NCI-H345 (cell line): ENCODE results near the gene UGT1A5.
"Not testable (repeated sequence)": the region's sequence is repeated elsewhere in the genome, so short reads cannot be mapped to it uniquely, and the experiment has no call there.

Source experiments
- DNase-seq: peaks from one replicate; lab custom pipeline; 2025; lab: John Stamatoyannopoulos, UW

Gene UGT1A5

DNA sequence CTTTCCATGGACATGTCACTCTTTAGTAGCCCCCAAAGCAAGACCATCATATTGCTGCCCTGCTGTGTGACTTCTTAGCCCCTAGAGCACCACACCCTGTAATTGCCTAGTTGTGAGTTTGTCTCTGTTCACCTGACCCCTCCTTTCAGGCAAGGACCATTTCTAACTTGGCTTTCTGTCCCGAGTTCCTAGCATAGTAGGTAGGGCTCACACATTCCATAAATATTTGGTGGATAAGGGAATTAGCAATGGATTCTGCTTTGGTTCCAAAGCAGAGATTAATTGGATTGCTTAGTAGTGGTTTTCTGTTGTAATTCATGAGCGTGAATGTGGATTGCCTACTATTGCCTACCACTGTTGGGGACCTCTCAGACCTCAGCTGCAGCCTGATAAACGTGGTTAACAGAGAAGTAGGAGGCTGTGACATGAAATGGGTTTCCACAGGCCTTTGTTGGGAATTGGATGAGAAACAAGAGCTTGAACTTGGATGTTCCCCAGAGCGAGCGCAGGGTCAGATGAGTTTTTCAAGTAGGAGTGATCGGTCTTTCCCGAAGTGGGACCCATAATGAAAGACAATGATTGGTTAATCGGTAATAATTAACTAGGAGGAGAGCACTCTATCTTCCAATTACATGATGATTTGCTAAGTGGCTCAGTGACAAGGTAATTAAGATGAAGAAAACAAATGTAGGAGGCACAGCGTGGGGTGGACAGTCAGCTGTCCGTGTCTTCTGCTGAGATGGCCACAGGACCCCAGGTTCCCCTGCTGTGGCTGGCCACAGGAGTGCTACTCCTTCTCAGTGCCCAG is 34.0 kb downstream of the UGT1A5 start:
- DNase-seq, result no peak

DNA sequence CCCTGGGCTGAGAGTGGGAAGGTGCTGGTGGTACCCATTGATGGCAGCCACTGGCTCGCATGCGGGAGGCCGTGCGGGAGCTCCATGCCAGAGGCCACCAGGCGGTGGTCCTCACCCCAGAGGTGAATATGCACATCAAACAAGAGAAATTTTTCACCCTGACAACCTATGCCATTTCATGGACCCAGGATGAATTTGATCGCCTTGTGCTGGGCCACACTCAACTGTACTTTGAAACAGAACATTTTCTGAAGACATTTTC is 34.5 kb downstream of the UGT1A5 start:
- DNase-seq, result no peak

DNA sequence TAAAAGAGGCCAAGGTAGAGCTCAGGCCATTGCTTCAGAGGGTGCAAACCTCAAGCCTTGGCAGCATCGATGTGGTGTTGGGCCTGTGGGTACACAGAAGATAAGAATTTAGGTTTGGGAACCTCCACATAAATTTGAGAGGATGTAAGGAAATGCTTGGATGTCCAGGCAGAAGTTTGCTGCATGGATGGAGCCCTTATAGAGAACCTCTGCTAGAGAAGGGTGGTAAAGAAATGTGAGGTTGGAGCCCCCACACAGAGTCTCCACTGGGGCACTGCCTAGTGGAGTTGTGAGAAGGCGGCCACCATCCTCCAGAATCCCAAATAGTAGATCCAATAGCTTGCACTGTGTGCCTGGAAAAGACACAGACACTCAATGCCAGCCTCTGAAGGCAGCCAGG is 38.0 kb downstream of the UGT1A5 start:
- not testable (repeated sequence) for DNase-seq

DNA sequence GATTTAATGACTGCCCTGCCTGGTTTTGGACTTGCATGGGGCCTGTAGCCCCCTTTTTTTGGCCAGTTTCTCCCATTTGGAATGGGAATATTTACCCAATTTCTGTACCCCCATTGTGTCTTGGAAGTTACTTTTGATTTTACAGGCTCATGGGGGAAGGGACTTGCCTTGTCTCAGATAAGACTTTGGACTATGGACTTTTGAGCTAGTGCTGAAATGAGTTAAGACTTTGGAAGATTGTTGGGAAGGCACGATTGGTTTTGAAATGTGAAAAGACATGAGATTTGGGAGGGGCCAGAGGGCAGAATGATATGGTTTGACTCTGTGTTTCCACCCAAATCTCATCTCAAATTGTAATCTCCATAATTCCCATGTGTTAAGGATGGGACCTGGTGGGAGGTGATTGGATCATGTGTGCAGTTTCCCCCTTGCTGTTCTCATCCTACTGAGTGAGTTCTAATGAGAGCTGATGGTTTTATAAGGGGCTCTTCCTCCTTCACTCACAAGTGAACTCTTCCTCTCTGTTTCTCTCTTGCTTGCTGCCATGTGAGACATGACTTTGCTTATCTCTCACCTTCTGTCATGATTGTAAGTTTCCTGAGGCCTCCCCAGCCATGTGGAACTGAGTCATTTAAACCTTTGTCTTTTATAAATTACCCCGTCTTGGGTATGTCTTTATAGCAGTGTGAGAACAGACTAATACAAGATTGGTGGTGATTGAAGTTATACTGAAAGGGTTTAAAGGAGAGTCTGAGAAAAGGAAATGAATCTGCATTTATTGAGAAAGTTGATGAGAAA is 38.7 kb downstream of the UGT1A5 start:
- DNase-seq, result not testable (repeated sequence)

DNA sequence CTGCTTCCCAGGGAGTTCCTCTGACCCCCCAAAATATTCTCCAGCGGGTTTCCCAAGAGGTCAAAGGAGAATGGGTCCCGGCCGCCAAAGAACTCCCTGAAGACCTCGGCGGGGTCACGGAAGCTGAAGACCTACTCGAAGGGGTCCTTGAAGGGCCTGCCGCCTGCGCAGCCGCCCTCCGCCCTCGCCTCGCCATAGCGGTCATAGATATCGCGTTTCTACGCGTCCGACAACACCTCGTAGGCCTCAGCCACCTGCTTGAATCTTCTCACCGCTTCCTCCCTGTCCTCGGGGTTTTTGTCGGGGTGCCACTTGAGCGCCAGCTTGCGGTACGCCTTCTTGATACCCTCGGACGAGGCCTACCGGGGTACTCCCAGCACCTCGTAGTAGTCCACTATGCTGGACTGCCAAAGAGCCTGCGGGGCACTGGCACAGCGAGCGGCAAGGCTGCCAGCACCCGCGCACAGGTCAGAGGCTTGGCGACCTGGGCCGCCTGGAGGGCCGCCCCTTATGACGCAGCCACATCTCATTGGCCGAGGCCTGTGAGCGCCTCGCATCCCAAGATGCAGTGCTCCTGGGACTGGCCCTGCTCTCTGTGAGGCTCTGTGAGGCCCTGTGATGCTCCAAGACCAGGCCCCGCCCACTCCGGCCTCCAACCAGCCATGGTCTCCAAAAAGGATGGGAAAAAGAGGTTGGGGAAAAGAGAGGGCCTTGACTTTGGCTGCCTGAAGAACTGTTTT is 42.3 kb downstream of the UGT1A5 start:
- no peak for DNase-seq

DNA sequence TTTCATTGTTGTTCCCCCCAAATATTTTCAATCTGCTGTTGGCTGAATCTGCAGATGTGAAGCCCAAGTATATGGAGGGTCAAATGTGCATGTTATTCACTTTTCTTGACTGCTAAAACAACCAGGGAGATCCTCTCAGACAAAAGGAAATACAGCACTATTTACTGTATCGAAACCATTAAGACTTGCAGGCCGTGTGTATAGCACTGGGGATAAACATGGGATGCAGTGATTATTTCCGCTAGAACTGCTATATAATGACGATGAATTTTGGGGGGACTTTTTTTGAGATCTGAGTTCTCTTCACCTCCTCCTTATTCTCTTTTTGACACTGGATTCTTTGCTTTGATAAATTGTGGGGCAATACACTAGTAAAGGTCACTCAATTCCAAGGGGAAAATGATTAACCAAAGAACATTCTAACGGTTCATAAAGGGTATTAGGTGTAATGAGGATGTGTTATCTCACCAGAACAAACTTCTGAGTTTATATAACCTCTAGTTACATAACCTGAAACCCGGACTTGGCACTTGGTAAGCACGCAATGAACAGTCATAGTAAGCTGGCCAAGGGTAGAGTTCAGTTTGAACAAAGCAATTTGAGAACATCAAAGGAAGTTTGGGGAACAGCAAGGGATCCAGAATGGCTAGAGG is 43.8 kb downstream of the UGT1A5 start:
- no peak for DNase-seq

DNA sequence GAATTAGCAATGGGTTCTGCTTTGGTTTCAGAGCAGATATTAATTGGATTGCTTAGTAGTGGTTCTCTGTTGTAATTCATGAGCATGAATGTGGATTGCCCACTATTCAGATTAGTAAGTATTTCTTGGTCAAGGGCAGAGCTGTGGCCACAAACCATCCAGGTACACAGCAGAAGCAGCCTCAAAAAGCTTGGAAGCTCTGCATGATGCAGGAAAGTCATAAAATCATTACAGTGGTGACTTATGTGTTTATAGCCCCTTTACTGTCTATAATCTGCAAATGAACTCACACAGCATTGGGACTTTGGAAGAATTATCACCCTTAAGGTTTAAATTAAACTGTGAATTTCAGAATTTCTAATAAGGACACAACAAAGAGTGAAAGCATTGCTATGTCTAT is 45.4 kb downstream of the UGT1A5 start:
- DNase-seq, result no peak

DNA sequence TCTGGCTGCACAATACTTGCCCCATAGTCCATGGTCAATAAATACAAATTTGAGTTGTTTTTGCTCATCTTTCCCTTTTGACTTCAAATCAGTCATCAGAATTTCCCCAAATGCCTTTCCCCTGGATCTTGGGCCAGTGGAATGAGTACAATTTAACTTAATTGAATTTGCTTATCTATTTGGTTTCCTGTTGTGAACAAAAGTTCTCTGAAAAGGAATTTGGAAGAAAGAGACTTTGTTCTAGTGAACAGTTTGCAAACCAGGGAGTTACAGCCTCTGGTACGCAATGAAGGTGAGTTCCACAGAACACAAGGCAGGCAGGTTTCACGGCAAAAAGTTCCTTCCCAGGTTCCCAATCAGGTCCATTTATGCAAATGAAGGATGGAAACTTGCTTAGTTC is 46.1 kb downstream of the UGT1A5 start:
- DNase-seq, result no peak

DNA sequence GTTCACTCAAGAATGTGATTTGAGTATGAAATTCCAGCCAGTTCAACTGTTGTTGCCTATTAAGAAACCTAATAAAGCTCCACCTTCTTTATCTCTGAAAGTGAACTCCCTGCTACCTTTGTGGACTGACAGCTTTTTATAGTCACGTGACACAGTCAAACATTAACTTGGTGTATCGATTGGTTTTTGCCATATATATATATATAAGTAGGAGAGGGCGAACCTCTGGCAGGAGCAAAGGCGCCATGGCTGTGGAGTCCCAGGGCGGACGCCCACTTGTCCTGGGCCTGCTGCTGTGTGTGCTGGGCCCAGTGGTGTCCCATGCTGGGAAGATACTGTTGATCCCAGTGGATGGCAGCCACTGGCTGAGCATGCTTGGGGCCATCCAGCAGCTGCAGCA is 47.3 kb downstream of the UGT1A5 start, which contains the start of gene UGT1A1:
Gene UGT1A1 (plus strand): TSS at position 228 of the 400 bp plus-strand sequence. CDS start 18 bp downstream, at position 246.
- no peak for DNase-seq

DNA sequence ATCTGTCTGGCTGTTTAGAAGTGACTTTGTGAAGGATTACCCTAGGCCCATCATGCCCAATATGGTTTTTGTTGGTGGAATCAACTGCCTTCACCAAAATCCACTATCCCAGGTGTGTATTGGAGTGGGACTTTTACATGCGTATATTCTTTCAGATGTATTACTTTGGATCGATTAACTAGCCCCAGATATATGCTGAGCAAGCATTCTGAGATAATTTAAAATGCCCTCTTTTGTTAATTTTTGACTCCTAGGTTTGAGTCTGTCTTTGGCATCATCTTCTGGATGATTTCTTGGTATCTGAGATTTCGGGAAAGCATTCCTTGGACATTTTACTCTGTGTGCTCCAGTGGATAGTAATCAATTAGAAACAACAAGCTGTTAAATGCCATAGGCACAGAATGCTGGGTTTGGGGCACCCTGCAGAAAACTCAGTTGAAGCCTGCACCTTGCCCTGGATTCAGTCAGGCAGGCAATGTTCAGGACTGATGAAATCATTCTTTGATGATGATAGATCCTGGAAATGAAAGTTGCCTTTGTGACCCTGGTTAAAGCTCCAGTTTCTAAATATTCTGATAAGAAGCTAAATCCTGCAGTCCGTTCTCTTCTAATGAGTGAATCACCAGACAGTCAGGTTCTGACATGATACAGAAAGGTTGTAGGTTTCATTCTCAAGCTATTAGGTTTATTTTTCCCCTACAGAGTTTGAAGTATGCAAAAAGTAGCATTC is 48.5 kb downstream of the UGT1A5 start:
- DNase-seq, result no peak

DNA sequence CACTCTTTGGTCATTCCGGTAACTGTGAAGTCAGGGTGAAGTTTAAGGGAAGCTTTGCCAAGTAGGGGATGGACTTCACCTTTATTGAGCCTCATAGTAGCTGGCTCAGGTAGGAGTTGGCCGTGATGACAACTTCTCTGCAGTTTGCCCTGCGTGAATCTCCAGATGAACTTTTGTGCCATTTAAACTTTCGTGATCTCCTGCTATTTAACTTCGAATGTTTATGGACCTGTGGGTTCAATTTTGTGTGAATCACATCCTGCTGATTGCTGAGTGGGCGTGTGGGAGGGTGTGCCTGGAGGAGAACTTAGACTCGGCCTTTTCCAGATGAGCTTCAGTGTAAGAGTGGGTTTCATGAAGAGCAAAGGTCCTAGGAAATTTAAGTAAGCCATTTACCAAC is 51.6 kb downstream of the UGT1A5 start:
- no peak for DNase-seq

DNA sequence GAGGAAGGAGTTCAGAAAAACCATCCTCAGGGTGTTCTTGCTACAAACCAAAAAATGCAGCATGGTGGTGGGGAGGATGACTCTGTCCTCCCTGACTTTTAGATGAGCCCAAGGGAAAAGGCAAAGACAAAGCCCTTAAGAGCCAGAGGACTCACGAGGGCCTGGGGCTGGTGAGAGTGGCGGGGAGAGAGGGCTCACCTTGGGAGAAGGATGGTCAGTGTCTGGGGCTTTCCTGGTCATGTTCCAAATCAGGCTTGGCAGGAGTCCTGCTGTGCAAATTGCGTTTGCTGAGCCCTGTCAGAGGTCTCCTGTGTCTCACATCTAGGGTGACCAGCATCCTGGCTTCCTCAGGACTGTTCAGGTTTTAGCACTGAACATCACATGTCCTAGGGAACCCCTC is 52.1 kb downstream of the UGT1A5 start:
- no peak for DNase-seq

DNA sequence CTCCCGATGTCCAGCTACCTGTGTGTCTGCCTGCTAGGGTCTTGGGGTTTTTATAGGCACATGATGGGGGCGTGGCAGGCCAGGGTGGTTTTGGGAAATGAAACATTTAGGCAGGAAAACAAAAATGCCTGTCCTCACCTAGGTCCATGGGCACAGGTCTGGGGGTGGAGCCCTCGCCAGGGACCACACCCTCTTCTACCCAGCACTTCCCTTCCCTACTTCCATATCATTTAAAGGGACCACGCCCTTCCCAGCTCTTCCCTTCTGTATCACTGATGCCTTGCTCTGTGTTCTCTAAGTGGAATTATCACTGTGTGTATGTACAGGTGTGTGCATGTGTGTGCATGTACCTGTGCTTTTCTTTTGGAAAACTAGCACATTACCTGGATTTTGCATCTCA is 53.7 kb downstream of the UGT1A5 start:
- DNase-seq, result no peak

DNA sequence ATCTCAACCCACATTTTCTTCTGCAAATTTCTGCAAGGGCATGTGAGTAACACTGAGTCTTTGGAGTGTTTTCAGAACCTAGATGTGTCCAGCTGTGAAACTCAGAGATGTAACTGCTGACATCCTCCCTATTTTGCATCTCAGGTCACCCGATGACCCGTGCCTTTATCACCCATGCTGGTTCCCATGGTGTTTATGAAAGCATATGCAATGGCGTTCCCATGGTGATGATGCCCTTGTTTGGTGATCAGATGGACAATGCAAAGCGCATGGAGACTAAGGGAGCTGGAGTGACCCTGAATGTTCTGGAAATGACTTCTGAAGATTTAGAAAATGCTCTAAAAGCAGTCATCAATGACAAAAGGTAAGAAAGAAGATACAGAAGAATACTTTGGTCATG is 55.4 kb downstream of the UGT1A5 start:
- DNase-seq, result no peak

DNA sequence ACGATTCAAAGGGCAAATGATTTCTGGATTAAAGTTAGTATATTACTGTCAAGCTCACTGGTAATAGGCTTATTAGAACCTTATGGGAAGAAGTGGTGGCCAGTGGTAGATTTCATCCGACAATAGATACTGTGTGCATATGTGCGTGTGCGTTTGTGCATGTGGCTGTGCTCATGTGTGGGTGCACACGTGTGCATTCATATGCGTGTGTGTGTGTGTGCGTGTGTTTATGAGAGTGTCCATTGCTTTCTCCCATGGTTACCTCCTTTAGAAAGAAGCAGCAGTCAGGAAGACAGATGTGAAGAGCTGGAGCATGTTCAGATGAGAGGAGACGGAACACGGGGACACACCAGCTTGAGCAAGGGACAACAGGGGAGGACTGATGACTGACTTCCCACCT is 56.6 kb downstream of the UGT1A5 start:
- DNase-seq, result no peak

DNA sequence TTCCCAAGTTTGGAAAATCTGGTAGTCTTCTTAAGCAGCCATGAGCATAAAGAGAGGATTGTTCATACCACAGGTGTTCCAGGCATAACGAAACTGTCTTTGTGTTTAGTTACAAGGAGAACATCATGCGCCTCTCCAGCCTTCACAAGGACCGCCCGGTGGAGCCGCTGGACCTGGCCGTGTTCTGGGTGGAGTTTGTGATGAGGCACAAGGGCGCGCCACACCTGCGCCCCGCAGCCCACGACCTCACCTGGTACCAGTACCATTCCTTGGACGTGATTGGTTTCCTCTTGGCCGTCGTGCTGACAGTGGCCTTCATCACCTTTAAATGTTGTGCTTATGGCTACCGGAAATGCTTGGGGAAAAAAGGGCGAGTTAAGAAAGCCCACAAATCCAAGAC is 59.4 kb downstream of the UGT1A5 start:
- no peak for DNase-seq

DNA sequence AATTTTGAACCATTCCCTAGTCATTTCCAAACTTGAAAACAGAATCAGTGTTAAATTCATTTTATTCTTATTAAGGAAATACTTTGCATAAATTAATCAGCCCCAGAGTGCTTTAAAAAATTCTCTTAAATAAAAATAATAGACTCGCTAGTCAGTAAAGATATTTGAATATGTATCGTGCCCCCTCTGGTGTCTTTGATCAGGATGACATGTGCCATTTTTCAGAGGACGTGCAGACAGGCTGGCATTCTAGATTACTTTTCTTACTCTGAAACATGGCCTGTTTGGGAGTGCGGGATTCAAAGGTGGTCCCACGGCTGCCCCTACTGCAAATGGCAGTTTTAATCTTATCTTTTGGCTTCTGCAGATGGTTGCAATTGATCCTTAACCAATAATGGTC is 59.9 kb downstream of the UGT1A5 start:
- DNase-seq, result no peak

DNA sequence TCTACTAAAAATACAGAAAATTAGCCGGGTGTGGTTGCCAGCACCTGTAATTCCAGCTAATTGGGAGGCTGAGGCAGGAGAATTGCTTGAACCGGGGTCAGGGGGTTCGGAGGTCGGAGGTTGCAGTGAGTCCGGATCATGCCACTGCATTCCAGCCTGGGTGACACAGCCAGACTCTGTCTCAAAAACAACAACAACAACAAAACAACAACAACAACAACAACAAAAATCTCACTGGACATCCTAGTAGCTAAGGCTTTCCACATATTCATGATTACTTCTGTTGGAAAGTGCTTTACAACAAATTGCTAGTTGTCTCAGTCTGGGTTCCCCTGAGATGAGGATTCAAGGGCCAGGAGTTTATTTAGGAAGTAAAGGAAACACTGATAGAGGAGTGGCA is 61.1 kb downstream of the UGT1A5 start:
- no peak for DNase-seq

DNA sequence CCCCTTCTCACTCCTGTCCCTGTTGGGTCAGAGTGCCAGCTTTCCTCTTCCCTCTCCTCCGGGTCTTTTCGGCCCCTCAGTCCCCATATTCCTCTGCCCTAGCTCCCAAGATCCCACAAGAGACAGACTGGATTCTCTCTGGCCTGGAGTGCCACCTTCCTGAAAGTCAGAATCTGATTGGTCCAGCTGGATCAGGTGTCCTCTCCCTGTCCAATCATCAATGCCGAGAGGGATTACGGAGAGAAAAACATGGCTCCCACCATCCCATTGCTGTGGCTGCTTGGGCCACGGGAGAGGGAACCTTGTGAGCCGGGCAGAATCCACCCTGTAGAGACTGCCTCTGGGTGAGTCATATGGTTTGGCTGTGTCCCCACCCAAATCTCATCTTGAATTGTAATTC is 62.7 kb downstream of the UGT1A5 start:
- no peak for DNase-seq

DNA sequence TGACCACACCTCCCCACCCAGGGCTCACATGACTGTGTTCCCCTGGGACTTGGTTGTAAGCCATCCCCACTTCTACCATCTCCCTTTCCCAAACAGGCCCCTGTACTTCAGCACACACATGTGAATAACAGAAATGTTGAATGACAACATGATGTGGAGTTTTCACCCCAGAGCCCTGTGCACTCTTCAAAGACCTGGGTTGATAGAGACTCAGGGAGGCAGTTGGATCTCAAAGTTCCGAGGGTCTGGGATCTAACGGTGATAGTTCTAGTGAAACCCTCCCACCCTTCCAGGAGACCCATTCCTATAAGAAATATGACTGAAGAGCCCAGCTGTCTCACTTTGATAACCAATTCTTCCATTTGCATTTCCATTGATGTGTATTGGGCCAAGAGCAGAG is 65.3 kb downstream of the UGT1A5 start, which contains the start of gene MROH2A:
Gene MROH2A (plus strand): TSS at position 301 of the 400 bp plus-strand sequence. CDS start 1,029 bp downstream, outside the sequence.
- DNase-seq, result no peak

DNA sequence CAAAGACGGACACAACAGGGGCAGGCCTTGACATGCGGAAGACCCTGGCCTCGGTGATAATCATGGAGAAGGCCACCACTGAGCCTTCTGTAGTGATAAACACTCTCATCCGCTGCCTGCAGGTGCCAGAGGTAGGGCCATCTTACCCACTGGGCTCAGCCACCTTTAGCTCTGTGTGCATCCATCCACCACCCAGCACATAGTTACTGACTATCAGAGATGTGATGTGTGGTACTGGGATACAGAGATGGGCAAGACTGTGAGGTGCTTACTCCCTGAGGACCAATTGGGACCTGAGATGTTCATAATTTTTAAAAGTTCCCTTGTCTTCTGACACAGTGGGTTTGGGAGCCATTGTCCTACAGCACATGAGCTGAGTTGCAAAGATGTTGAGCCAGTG is 67.0 kb downstream of the UGT1A5 start:
- DNase-seq, result no peak

DNA sequence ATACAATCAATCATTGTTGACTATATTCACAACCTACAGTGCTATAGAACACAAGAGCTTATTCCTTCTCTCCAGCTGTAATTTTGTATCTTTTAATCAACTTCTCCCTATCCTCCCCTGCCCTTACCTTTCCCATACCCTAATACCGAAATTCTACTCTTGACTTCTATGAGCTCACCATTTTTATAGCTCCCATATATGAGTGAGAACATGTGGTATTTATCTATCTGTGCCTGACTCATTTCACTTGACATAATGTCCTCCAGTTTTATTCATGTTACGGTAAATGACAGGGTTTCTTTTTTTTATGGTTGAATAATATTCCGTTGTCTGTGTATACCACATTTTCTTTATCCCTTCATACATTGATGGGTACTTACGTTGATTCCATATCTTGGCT is 68.1 kb downstream of the UGT1A5 start:
- DNase-seq, result no peak
